Measurements from ENCODE around the gene TRIM72.

GRCh38 chr16:31258366-31258765 lies 44.4 kb downstream of the TRIM72 start:
- TF ChIP-seq, protein P1, sequence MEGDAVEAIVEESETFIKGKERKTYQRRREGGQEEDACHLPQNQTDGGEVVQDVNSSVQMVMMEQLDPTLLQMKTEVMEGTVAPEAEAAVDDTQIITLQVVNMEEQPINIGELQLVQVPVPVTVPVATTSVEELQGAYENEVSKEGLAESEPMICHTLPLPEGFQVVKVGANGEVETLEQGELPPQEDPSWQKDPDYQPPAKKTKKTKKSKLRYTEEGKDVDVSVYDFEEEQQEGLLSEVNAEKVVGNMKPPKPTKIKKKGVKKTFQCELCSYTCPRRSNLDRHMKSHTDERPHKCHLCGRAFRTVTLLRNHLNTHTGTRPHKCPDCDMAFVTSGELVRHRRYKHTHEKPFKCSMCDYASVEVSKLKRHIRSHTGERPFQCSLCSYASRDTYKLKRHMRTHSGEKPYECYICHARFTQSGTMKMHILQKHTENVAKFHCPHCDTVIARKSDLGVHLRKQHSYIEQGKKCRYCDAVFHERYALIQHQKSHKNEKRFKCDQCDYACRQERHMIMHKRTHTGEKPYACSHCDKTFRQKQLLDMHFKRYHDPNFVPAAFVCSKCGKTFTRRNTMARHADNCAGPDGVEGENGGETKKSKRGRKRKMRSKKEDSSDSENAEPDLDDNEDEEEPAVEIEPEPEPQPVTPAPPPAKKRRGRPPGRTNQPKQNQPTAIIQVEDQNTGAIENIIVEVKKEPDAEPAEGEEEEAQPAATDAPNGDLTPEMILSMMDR (IDR thresholded peaks at IDR 0.05), result no peak
- TF ChIP-seq POLR2A (IDR thresholded peaks at IDR 0.05), result no peak
